MCF 10A (cell line): Measurements from ENCODE around the gene PPP2R2B. TPM values are rescaled to one million over a fixed set of nuclear protein-coding genes. Genes with fewer than 3 reads are reported as not detected.

Source experiments
- BruUV-seq: library from RNA; stranded (reverse); fragments of 400-500 nt; replicated peaks from 2 replicates; lab custom pipeline; 2021; lab: Mats Ljungman, UMichigan
- CTCF ChIA-PET: fragments of 300-600 bp; sonication (Branson Sonifier 250); formaldehyde crosslinking; extraction: SDS; loops from one replicate; lab custom pipeline; 2021; ENCODE audit warnings: antibody characterized with exemption, inconsistent platforms; lab: Yijun Ruan, JAX
- POLR2A ChIA-PET: fragments of 300-600, 350-650 bp; sonication (Branson Sonifier 250); formaldehyde crosslinking; extraction: SDS; loops from one replicate; lab custom pipeline; 2020; ENCODE audit warnings: antibody characterized with exemption, inconsistent platforms; lab: Yijun Ruan, JAX
- DNase-seq: peaks from one replicate; pipeline ENCODE4 v3.0.0-alpha.2; 2018; ENCODE audit not compliant: unreplicated experiment
- H3K27ac Mint-ChIP-seq: one replicate; pipeline ENCODE4 v1.8.0; 2022; ENCODE audit warnings: mild to moderate bottlenecking, low read depth, mixed read lengths; ENCODE audit not compliant: unreplicated experiment
- H3K27me3 Mint-ChIP-seq: one replicate; pipeline ENCODE4 v1.8.0; 2022; ENCODE audit warnings: mixed read lengths; ENCODE audit not compliant: insufficient read depth, unreplicated experiment
- H3K36me3 Mint-ChIP-seq: one replicate; pipeline ENCODE4 v1.8.0; 2022; ENCODE audit warnings: mild to moderate bottlenecking, moderate library complexity, mixed read lengths; ENCODE audit not compliant: insufficient read depth, unreplicated experiment
- H3K4me1 Mint-ChIP-seq: one replicate; pipeline ENCODE4 v1.8.0; 2022; ENCODE audit warnings: mixed read lengths; ENCODE audit not compliant: insufficient read depth, unreplicated experiment
- H3K4me3 Mint-ChIP-seq: one replicate; pipeline ENCODE4 v1.8.0; 2022; ENCODE audit warnings: mild to moderate bottlenecking, moderate library complexity, mixed read lengths; ENCODE audit not compliant: unreplicated experiment
- H3K9me3 Mint-ChIP-seq: one replicate; pipeline ENCODE4 v1.8.0; 2022; ENCODE audit warnings: mixed read lengths; ENCODE audit not compliant: unreplicated experiment
- CTCF ChIP-seq: fragments of 200-600 bp; IDR thresholded peaks from one replicate; pipeline ENCODE4 v1.8.0; 2022; ENCODE audit warnings: antibody characterized with exemption, mild to moderate bottlenecking; ENCODE audit not compliant: unreplicated experiment
- intact Hi-C: fragments of 100-400 bp; cut with micrococcal nuclease; formaldehyde crosslinking; loops from 2 replicates; pipeline ENCODE4 v1.14.1; 2022
- total RNA-seq: library from RNA; stranded (reverse); gene quantifications from 2 replicates; pipeline ENCODE4 v1.2.3, GENCODE V29; 2022

PPP2R2B gene
- total RNA-seq, 1 experiment from 2014 or later = 0.54 TPM

GRCh38 chr5:146820987-146821386 is 57.6 kb downstream of the PPP2R2B start:
- H3K27me3 Mint-ChIP-seq = no peaks in the 10 kb centered on the region
- no peaks in the 10 kb centered on the region for H3K9me3 Mint-ChIP-seq
- no peaks in the 10 kb centered on the region for H3K36me3 Mint-ChIP-seq
- intact Hi-C loops = no loop called here
- no peak overlapping the region for H3K4me3 Mint-ChIP-seq
- TF ChIP-seq CTCF = no peak
- ChIA-PET POLR2A (no interaction called here), CTCF (no interaction called here)
- H3K4me1 Mint-ChIP-seq = no peaks in the 10 kb centered on the region
- DNase-seq = no peak
- BruUV-seq = no TSS peak
- no peak overlapping the region for H3K27ac Mint-ChIP-seq

GRCh38 chr5:146818822-146819221 is 59.7 kb downstream of the PPP2R2B start:
- Mint-ChIP-seq H3K9me3 (no peaks in the 10 kb centered on the region), H3K4me3 (no peak overlapping the region), H3K4me1 (no peaks in the 10 kb centered on the region), H3K36me3 (no peaks in the 10 kb centered on the region), H3K27me3 (no peaks in the 10 kb centered on the region), H3K27ac (no peak overlapping the region)
- ChIA-PET POLR2A (no interaction called here), CTCF (interaction anchor here (0.6 to 1.0 kb wide), 6 partner anchors 15 to 588 kb away, joined by 3 to 4 read pairs (median 3); no protein-coding TSS in a partner anchor)
- DNase-seq = no peak
- TF ChIP-seq CTCF = no peak
- no TSS peak for BruUV-seq
- intact Hi-C loops = no loop called here

- DNase-seq = no peak
- intact Hi-C loops = no loop called here
- no peak for TF ChIP-seq CTCF
- no peaks in the 10 kb centered on the region for H3K9me3 Mint-ChIP-seq
- POLR2A ChIA-PET = interaction anchor here (0.7 kb wide), 1 partner anchor 21 kb away, joined by 3 read pairs; no protein-coding TSS in a partner anchor
- H3K4me3 Mint-ChIP-seq = no peak overlapping the region
- H3K27ac Mint-ChIP-seq = no peak overlapping the region
- CTCF ChIA-PET = interaction anchor here (0.7 to 0.8 kb wide), 2 partner anchors 17 to 148 kb away, joined by 3 read pairs; no protein-coding TSS in a partner anchor
- no peaks in the 10 kb centered on the region for H3K4me1 Mint-ChIP-seq
- no peaks in the 10 kb centered on the region for H3K36me3 Mint-ChIP-seq
- BruUV-seq = no TSS peak
- no peaks in the 10 kb centered on the region for H3K27me3 Mint-ChIP-seq
Measured at GRCh38 chr5:146817973-146818372, 60.6 kb downstream of the PPP2R2B start.

- intact Hi-C loops = no loop called here
- DNase-seq = no peak
- Mint-ChIP-seq H3K9me3 (no peaks in the 10 kb centered on the region), H3K27ac (no peak overlapping the region), H3K4me3 (no peak overlapping the region), H3K4me1 (no peaks in the 10 kb centered on the region), H3K36me3 (no peaks in the 10 kb centered on the region), H3K27me3 (no peaks in the 10 kb centered on the region)
- ChIA-PET POLR2A (interaction anchor here (0.7 kb wide), 1 partner anchor 150 kb away, joined by 3 read pairs; no protein-coding TSS in a partner anchor), CTCF (interaction anchor here (0.5 kb wide), 1 partner anchor 14 kb away, joined by 3 read pairs; no protein-coding TSS in a partner anchor)
- no peak for TF ChIP-seq CTCF
- no TSS peak for BruUV-seq
Measured at GRCh38 chr5:146816775-146817387, 61.7 kb downstream of the PPP2R2B start.
